ENCODE data around the gene GATAD2A. TPM values are rescaled to one million over a fixed set of nuclear protein-coding genes. Genes with fewer than 3 reads are reported as not detected.
A peak's percentile ranks its signal among the peaks of the same experiment; 100 is the strongest.

The GATAD2A gene
- total and polyA plus RNA-seq, 2 of the 13 experiments (the other 11 are each of a cell fraction or from before 2014, with no cell fraction given): 16.8 to 28.6 TPM

- TF ChIP-seq HOMEZ (CRISPR knock-in tag; IDR thresholded peaks at IDR 0.05; ENCODE audit: low read depth) (peak; percentile 51; the same call in 1 of the 2 replicates), ZUFSP (CRISPR knock-in tag; IDR thresholded peaks at IDR 0.05; ENCODE audit: borderline replicate concordance) (no peak), GATAD2A (CRISPR knock-in tag; IDR thresholded peaks at IDR 0.05) (peak; percentile 94), RXRB (CRISPR knock-in tag; IDR thresholded peaks at IDR 0.05; ENCODE audit: borderline replicate concordance) (peak; percentile 95), ZNF710 (CRISPR knock-in tag; IDR thresholded peaks at IDR 0.05; ENCODE audit: borderline replicate concordance) (peak; percentile 36; the same call in 1 of the 2 replicates), FOXK2 (IDR thresholded peaks at IDR 0.05) (no peak), ZNF652 (CRISPR knock-in tag; IDR thresholded peaks at IDR 0.05; ENCODE audit: borderline replicate concordance, low read depth) (peak; percentile 100), ELF4 (CRISPR knock-in tag; IDR thresholded peaks at IDR 0.05; ENCODE audit: borderline replicate concordance) (no peak), U2AF1 (optimal IDR thresholded peaks at IDR 0.05; ENCODE audit: low read depth, low read length) (peak; percentile 60), ZSCAN22 (CRISPR knock-in tag; IDR thresholded peaks at IDR 0.05) (no peak), PAX8 (CRISPR knock-in tag; IDR thresholded peaks at IDR 0.05; ENCODE audit: borderline replicate concordance) (no peak)
Measured at GRCh38 chr19:19366434-19367396, 38.8 kb upstream of the GATAD2A start (continued).
